Body of pancreas (tissue), 4 donors: ENCODE data around the gene CLEC3A. TPM values are rescaled to one million over a fixed set of nuclear protein-coding genes. Genes with fewer than 3 reads are reported as not detected.
"Not testable (repeated sequence)": the region's sequence is repeated elsewhere in the genome, so short reads cannot be mapped to it uniquely, and the experiment has no call there.

Source experiments
- ATAC-seq: fragments of 150-250 bp; one replicate; pipeline ENCODE4 v1.9.1; 2016
- DNase-seq, 4 donors: peaks; one replicate each; pipeline ENCODE4 v3.0.0-alpha.2; 2019
- H3K27ac ChIP-seq, 4 donors: fragments of 200-600 bp; sonication (generic); 1 replicate in 3 of 4; 2 replicates in 1 of 4; pipeline versions ENCODE4 v1.5.1 to v1.6.1; 2016 to 2019; ENCODE audit warnings: mild to moderate bottlenecking in 1 of 4, mixed read lengths in 1 of 4, moderate library complexity in 1 of 4
- H3K27me3 ChIP-seq, 2 donors: fragments of 200-600 bp; sonication (generic); one replicate each; pipeline ENCODE4 v1.6.0; 2016; ENCODE audit warnings: mild to moderate bottlenecking in 1 of 2
- H3K36me3 ChIP-seq, 2 donors: fragments of 200-600 bp; sonication (generic); replicated peaks in 1 of 2; 2 replicates each; pipeline ENCODE4 v1.5.1; 2016; ENCODE audit warnings: low read depth in 2 of 2; ENCODE audit not compliant: insufficient read depth in 1 of 2
- H3K4me1 ChIP-seq: fragments of 200-600 bp; sonication (generic); one replicate; pipeline ENCODE4 v1.6.0; 2016
- H3K4me3 ChIP-seq, 2 donors: fragments of 200-600 bp; sonication (generic); 1 replicate in 1 of 2; 2 replicates in 1 of 2; pipeline ENCODE4 v1.5.1; 2016 to 2019
- H3K9me3 ChIP-seq, 3 donors: fragments of 200-600 bp; sonication (generic); 1 replicate in 2 of 3; 2 replicates in 1 of 3; pipeline ENCODE4 v1.5.1; 2016
- CTCF ChIP-seq, 7 experiments: fragments of 450-650 bp in 4 of 7; fragments of 200-600 bp in 3 of 7; sonication (generic) in 3 of 7; IDR thresholded peaks; one replicate each; pipeline ENCODE4 v1.5.1; 2016 to 2019; ENCODE audit warnings: antibody characterized with exemption in 7 of 7
- POLR2A ChIP-seq, 3 donors: fragments of 450-650 bp; IDR thresholded peaks; one replicate each; pipeline ENCODE4 v1.6.1; 2016; ENCODE audit warnings: antibody characterized with exemption in 3 of 3, mild to moderate bottlenecking in 2 of 3
- WGBS, 2 donors: methylation state at CpG; one replicate each; pipeline ENCODE4 v1.1.5; 2017; 5-methylcytosine and 5-hydroxymethylcytosine counted together
- intact Hi-C: fragments of 100-400 bp; cut with DNase I; formaldehyde crosslinking; loops from one replicate; pipeline ENCODE4 v1.15.1; 2023
- total RNA-seq, 2 donors: library from RNA; depleted of rRNA; stranded (reverse); fragments of >200 nt; gene quantifications; one replicate each; pipeline ENCODE4 v1.1.0, GENCODE V29; 2016

CLEC3A gene
- total RNA-seq, 2 donors from 2014 or later: not detected

DNA sequence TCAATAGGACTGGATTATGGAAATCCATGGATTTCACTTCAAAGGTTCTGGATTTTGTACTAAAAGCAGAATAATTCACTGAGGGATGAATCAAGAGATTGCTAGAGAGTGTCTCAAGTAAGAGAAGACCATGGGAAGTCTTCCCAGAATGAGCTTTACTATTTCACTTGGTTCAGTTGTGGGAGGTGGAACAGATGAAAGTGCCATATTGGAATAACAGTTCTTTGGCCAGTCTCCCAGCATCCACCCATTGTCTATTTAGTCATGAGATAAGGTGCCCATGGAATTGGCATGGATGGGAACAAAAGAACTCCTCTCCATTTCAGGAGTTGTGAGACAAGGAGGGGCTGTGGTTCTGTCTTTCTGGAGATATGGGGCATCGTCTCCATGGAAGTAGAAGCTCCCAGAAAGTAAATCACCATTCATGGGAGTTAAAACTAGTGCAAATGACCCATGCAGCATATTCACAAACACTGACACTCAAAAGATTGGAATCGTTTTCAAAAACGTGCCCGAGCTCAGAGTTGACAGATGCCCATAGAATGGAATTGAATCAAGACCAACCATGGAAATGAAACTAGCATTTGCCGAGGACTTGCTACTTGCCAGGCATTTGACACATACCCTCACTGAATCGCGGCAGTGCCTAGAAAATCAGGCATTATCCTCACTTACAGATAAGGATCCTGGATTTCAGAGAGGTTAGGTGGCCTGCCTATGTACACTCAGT, 36.2 kb upstream of the CLEC3A start:
- Histone ChIP-seq H3K27me3 (peaks cover 0 to 4% of the 10 kb centered on the region in 2 donors), H3K27ac (no peak overlapping the region), H3K4me3 (no peak overlapping the region), H3K9me3 (no peaks in the 10 kb centered on the region), H3K4me1 (no peaks in the 10 kb centered on the region), H3K36me3 (no peaks in the 10 kb centered on the region)
- WGBS, 2 donors: 72 to 77% methylated on average over 7 of the region's 7 CpGs
- no peak for DNase-seq
- TF ChIP-seq POLR2A (IDR thresholded peaks at IDR 0.05) (no peak), CTCF (IDR thresholded peaks at IDR 0.05) (no peak)
- ATAC-seq: no peak
- intact Hi-C loops: no loop called here

GRCh38 chr16:77987810-77988209, 34.5 kb upstream of the CLEC3A start:
- no peak for ATAC-seq
- H3K36me3 ChIP-seq: no peaks in the 10 kb centered on the region
- TF ChIP-seq CTCF (IDR thresholded peaks at IDR 0.05): no peak
- TF ChIP-seq POLR2A (IDR thresholded peaks at IDR 0.05): no peak
- DNase-seq: no peak
- H3K9me3 ChIP-seq: no peaks in the 10 kb centered on the region
- no peak overlapping the region for H3K4me3 ChIP-seq
- H3K27ac ChIP-seq: no peak overlapping the region
- peaks cover 0 to 4% of the 10 kb centered on the region in 2 donors for H3K27me3 ChIP-seq
- 9 to 31% methylated on average over 2 of the region's 2 CpGs for WGBS, 2 donors
- intact Hi-C loops: no loop called here
- H3K4me1 ChIP-seq: no peaks in the 10 kb centered on the region

GRCh38 chr16:77989846-77990245, 32.5 kb upstream of the CLEC3A start:
- no peak for ATAC-seq
- DNase-seq: no peak
- Histone ChIP-seq H3K27me3 (peaks cover 0 to 4% of the 10 kb centered on the region in 2 donors), H3K4me3 (no peak overlapping the region), H3K4me1 (no peaks in the 10 kb centered on the region), H3K9me3 (no peaks in the 10 kb centered on the region), H3K27ac (no peak overlapping the region), H3K36me3 (no peaks in the 10 kb centered on the region)
- intact Hi-C loops: no loop called here
- TF ChIP-seq POLR2A (IDR thresholded peaks at IDR 0.05) (no peak), CTCF (IDR thresholded peaks at IDR 0.05) (no peak)
- 67 to 71% methylated on average over 4 of the region's 4 CpGs for WGBS, 2 donors

DNA sequence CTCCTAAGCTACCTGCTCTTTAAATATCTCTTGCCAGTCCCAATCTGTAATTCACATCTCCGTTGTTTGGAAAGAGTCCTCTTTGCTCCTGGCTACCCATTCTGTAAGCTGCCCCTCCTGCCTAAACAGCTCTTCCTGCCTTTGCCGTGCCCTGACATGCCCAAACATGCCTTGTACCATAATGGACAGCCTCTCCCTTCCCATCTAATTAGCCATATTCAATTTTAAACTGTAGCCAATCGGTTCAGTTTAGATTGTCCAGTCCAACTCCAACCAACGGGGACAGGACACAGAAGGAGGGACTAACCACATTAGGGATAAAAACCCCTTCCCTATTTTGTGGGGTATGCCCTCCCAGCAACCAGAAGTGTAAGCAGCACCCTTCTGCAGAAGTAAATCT, 30.6 kb upstream of the CLEC3A start:
- intact Hi-C loops: no loop called here
- Histone ChIP-seq H3K27ac (no peak overlapping the region), H3K4me3 (no peak overlapping the region), H3K4me1 (no peaks in the 10 kb centered on the region), H3K27me3 (peaks cover 0 to 4% of the 10 kb centered on the region in 2 donors), H3K9me3 (peaks cover 0 to 2% (median 0%) of the 10 kb centered on the region in 3 donors), H3K36me3 (no peaks in the 10 kb centered on the region)
- TF ChIP-seq POLR2A (IDR thresholded peaks at IDR 0.05) (no peak), CTCF (IDR thresholded peaks at IDR 0.05) (no peak)
- ATAC-seq (no peak), DNase-seq (no peak)
- WGBS, 2 donors: 51 to 52% methylated on average over 4 of the region's 4 CpGs

GRCh38 chr16:77992381-77992780, 30.0 kb upstream of the CLEC3A start:
- ATAC-seq, H3K4me1 ChIP-seq, H3K36me3 ChIP-seq, H3K4me3 ChIP-seq, intact Hi-C loops, H3K9me3 ChIP-seq, H3K27me3 ChIP-seq, H3K27ac ChIP-seq, DNase-seq: not testable (repeated sequence)
- whole genome bisulfite sequencing, 2 donors: 11 to 30% methylated on average over 2 of the region's 2 CpGs
